K562 (cell line): ENCODE data around the gene SMIM45.
A peak's percentile ranks its signal among the peaks of the same experiment; 100 is the strongest.

Source experiments
- ARHGAP35 ChIP-seq: fragments of 450-650 bp; IDR thresholded peaks from 2 replicates; pipeline ENCODE4 v1.6.1; 2018; ENCODE audit not compliant: partially characterized antibody
- HNRNPLL ChIP-seq: fragments of 200-400 bp; formaldehyde crosslinking; IDR thresholded peaks from 2 replicates; pipeline ENCODE4 v1.6.1; 2017; ENCODE audit warnings: low read length, low read depth, mild to moderate bottlenecking; ENCODE audit not compliant: poor library complexity, severe bottlenecking
- L3MBTL2 ChIP-seq: fragments of 450-650 bp; IDR thresholded peaks from 2 replicates; pipeline ENCODE4 v1.6.1; 2016; ENCODE audit warnings: mild to moderate bottlenecking, moderate library complexity
- LEF1 ChIP-seq: fragments of 450-650 bp; IDR thresholded peaks from 2 replicates; pipeline ENCODE4 v1.6.1; 2016; ENCODE audit warnings: mild to moderate bottlenecking
- MGA ChIP-seq: fragments of 450-650 bp; IDR thresholded peaks from 2 replicates; pipeline ENCODE4 v1.6.1; 2016; ENCODE audit warnings: mild to moderate bottlenecking, moderate library complexity
- NFE2L1 ChIP-seq: fragments of 450-650 bp; IDR thresholded peaks from 2 replicates; pipeline ENCODE4 v1.6.1; 2016; ENCODE audit warnings: missing genetic modification characterization, low read depth, mild to moderate bottlenecking, missing compliant biosample characterization, moderate library complexity, borderline replicate concordance
- SMAD3 ChIP-seq: fragments of 450-650 bp; formaldehyde crosslinking; conservative IDR thresholded peaks from 2 replicates; pipeline ENCODE4 v1.4.0; 2020; ENCODE audit warnings: mild to moderate bottlenecking
- TFE3 ChIP-seq: fragments of 450-650 bp; formaldehyde crosslinking; IDR thresholded peaks from 2 replicates; pipeline ENCODE4 v1.4.0; 2020; ENCODE audit warnings: mild to moderate bottlenecking, mixed read lengths
- ZBTB11 ChIP-seq, 3 experiments: fragments of 200-800 bp in 1 of 3; fragments of 250-450 bp in 1 of 3; fragments of 450-650 bp in 1 of 3; sonication (Bioruptor Pico) in 1 of 3; sonication (Bioruptor generic) in 1 of 3; formaldehyde crosslinking in 1 of 3; IDR thresholded peaks; 2 replicates each; pipeline versions ENCODE4 v1.6.1 to v1.8.0; 2016 to 2022; ENCODE audit warnings: mild to moderate bottlenecking in 2 of 3, missing genetic modification characterization in 2 of 3, missing compliant biosample characterization in 1 of 3, moderate library complexity in 1 of 3
- ZNF121 ChIP-seq: sonication (generic); formaldehyde crosslinking; conservative IDR thresholded peaks from 2 replicates; pipeline ENCODE4 v1.8.0; 2022; ENCODE audit warnings: missing genetic modification reagents

The SMIM45 gene

GRCh38 chr22:41946629-41947423 lies 5.1 kb upstream of the SMIM45 start, which contains the start of gene CENPM (continued):
- TF ChIP-seq MGA (peak; percentile 87), LEF1 (0 out of 2 replicates have a peak, but pooled peaks have one; percentile 34), HNRNPLL (peak; percentile 34), ARHGAP35 (no peak), ZNF121 (CRISPR knock-in tag) (peak; percentile 45; the same call in 1 of the 2 replicates), ZBTB11 (CRISPR knock-in tag; IDR thresholded peaks at IDR 0.05) (peak in 1 of 3 experiments; percentile 32; a peak in 1 of 6 replicates), SMAD3 (CRISPR knock-in tag) (no peak), NFE2L1 (tag) (no peak), TFE3 (no peak), L3MBTL2 (peak; percentile 94)
